HL-60 (cell line): ENCODE data around the gene OTOS.

Experiments
- POLR2AphosphoS5 ChIP-seq: IDR thresholded peaks from 2 replicates; pipeline ENCODE4 v1.6.1; 2012; ENCODE audit warnings: low read depth
- SPI1 ChIP-seq: IDR thresholded peaks from 2 replicates; pipeline ENCODE4 v1.6.1; 2012; ENCODE audit warnings: low read depth, mild to moderate bottlenecking, borderline replicate concordance
- TF ChIP-seq, protein P1 (sequence below): IDR thresholded peaks from one replicate; pipeline ENCODE4 v1.5.1; 2011; ENCODE audit warnings: low read length, control low read depth, inconsistent platforms; ENCODE audit not compliant: insufficient read depth
- TF ChIP-seq, protein P2 (sequence below): IDR thresholded peaks from 2 replicates; pipeline ENCODE4 v1.6.1; 2012; ENCODE audit warnings: low read depth; ENCODE audit not compliant: insufficient replicate concordance

DNA sequence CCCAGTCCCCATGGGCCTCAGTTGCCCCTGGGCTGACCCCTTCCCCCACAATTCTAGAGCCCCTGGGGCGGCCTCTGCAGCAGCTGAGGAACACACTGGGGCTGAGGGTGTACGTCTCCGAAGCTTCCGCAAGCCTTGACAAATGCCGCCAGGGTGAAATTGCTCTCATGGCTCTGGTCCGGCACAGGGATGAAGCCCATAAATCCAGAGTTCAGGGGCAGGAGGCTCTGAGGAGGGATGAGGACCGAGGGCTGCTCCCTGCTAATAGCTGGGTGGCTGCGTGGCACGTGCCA is 27.1 kb upstream of the OTOS start:
- no peak for TF ChIP-seq POLR2AphosphoS5
- TF ChIP-seq, protein P1, sequence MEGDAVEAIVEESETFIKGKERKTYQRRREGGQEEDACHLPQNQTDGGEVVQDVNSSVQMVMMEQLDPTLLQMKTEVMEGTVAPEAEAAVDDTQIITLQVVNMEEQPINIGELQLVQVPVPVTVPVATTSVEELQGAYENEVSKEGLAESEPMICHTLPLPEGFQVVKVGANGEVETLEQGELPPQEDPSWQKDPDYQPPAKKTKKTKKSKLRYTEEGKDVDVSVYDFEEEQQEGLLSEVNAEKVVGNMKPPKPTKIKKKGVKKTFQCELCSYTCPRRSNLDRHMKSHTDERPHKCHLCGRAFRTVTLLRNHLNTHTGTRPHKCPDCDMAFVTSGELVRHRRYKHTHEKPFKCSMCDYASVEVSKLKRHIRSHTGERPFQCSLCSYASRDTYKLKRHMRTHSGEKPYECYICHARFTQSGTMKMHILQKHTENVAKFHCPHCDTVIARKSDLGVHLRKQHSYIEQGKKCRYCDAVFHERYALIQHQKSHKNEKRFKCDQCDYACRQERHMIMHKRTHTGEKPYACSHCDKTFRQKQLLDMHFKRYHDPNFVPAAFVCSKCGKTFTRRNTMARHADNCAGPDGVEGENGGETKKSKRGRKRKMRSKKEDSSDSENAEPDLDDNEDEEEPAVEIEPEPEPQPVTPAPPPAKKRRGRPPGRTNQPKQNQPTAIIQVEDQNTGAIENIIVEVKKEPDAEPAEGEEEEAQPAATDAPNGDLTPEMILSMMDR: no peak
- TF ChIP-seq, protein P2, sequence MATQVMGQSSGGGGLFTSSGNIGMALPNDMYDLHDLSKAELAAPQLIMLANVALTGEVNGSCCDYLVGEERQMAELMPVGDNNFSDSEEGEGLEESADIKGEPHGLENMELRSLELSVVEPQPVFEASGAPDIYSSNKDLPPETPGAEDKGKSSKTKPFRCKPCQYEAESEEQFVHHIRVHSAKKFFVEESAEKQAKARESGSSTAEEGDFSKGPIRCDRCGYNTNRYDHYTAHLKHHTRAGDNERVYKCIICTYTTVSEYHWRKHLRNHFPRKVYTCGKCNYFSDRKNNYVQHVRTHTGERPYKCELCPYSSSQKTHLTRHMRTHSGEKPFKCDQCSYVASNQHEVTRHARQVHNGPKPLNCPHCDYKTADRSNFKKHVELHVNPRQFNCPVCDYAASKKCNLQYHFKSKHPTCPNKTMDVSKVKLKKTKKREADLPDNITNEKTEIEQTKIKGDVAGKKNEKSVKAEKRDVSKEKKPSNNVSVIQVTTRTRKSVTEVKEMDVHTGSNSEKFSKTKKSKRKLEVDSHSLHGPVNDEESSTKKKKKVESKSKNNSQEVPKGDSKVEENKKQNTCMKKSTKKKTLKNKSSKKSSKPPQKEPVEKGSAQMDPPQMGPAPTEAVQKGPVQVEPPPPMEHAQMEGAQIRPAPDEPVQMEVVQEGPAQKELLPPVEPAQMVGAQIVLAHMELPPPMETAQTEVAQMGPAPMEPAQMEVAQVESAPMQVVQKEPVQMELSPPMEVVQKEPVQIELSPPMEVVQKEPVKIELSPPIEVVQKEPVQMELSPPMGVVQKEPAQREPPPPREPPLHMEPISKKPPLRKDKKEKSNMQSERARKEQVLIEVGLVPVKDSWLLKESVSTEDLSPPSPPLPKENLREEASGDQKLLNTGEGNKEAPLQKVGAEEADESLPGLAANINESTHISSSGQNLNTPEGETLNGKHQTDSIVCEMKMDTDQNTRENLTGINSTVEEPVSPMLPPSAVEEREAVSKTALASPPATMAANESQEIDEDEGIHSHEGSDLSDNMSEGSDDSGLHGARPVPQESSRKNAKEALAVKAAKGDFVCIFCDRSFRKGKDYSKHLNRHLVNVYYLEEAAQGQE: no peak
- no peak for TF ChIP-seq SPI1
